GM23338 (cell line): ENCODE data around the gene RABGAP1L. TPM values are rescaled to one million over a fixed set of nuclear protein-coding genes. Genes with fewer than 3 reads are reported as not detected.

Experiments
- ATAC-seq: fragments of 200-7000 bp; cut with Tn5 transposase; 3 replicates; pipeline ENCODE4 v1.9.1; 2020
- DNase-seq: peaks from one replicate; pipeline ENCODE4 v3.0.0-alpha.2; 2015; ENCODE audit warnings: low spot score
- H2AFZ ChIP-seq: fragments of 200-600 bp; sonication (generic); 2 replicates; pipeline ENCODE4 v1.8.0; 2016; ENCODE audit warnings: antibody characterized with exemption, mild to moderate bottlenecking, moderate library complexity
- H3F3A ChIP-seq: fragments of 200-600 bp; sonication (generic); replicated peaks from 2 replicates; pipeline ENCODE4 v1.8.0; 2017; ENCODE audit warnings: antibody characterized with exemption, mixed run types, low read depth
- H3K27ac ChIP-seq: fragments of 200-600 bp; sonication (generic); 2 replicates; pipeline ENCODE4 v1.6.1; 2016; ENCODE audit warnings: low read depth
- H3K27me3 ChIP-seq: fragments of 200-600 bp; sonication (generic); 2 replicates; pipeline ENCODE4 v1.8.0; 2016; ENCODE audit warnings: mild to moderate bottlenecking, mixed run types, moderate library complexity; ENCODE audit not compliant: insufficient read depth
- H3K36me3 ChIP-seq: fragments of 200-600 bp; sonication (generic); 2 replicates; pipeline ENCODE4 v1.8.0; 2016; ENCODE audit warnings: mild to moderate bottlenecking; ENCODE audit not compliant: insufficient read depth
- H3K4me1 ChIP-seq: fragments of 200-600 bp; sonication (generic); 2 replicates; pipeline ENCODE4 v1.8.0; 2016; ENCODE audit warnings: mild to moderate bottlenecking, moderate library complexity; ENCODE audit not compliant: insufficient read depth
- H3K4me2 ChIP-seq: fragments of 200-600 bp; sonication (generic); 2 replicates; pipeline ENCODE4 v1.7.1; 2017; ENCODE audit warnings: mixed run types
- H3K4me3 ChIP-seq: fragments of 200-600 bp; sonication (generic); 2 replicates; pipeline ENCODE4 v1.6.1; 2016; ENCODE audit warnings: mixed run types
- H3K79me2 ChIP-seq: fragments of 200-600 bp; sonication (generic); replicated peaks from 2 replicates; pipeline ENCODE4 v1.8.0; 2017; ENCODE audit warnings: mild to moderate bottlenecking; ENCODE audit not compliant: insufficient read depth
- H3K9me2 ChIP-seq: fragments of 200-600 bp; sonication (generic); 2 replicates; pipeline ENCODE4 v1.8.0; 2017; ENCODE audit not compliant: insufficient read depth
- H4K20me1 ChIP-seq: fragments of 200-600 bp; sonication (generic); replicated peaks from 2 replicates; pipeline ENCODE4 v1.8.0; 2017; ENCODE audit warnings: mild to moderate bottlenecking; ENCODE audit not compliant: insufficient read depth
- H3K27ac Mint-ChIP-seq: 2 replicates; pipeline ENCODE4 v1.8.0; 2020; ENCODE audit warnings: inconsistent platforms, mild to moderate bottlenecking, moderate library complexity, mixed read lengths
- H3K27me3 Mint-ChIP-seq: 3 replicates; pipeline ENCODE4 v1.8.0; 2022; ENCODE audit warnings: low read depth, mild to moderate bottlenecking, moderate library complexity, mixed read lengths, inconsistent platforms; ENCODE audit not compliant: insufficient read depth, poor library complexity
- H3K36me3 Mint-ChIP-seq: 3 replicates; pipeline ENCODE4 v1.8.0; 2021; ENCODE audit warnings: low read depth, mild to moderate bottlenecking, inconsistent platforms, moderate library complexity, mixed read lengths
- H3K4me1 Mint-ChIP-seq: 3 replicates; pipeline ENCODE4 v1.8.0; 2020; ENCODE audit warnings: mild to moderate bottlenecking, inconsistent platforms, mixed read lengths
- H3K4me3 Mint-ChIP-seq: 3 replicates; pipeline ENCODE4 v1.8.0; 2021; ENCODE audit warnings: moderate library complexity, mild to moderate bottlenecking, inconsistent platforms, mixed read lengths
- H3K9me3 Mint-ChIP-seq: 3 replicates; pipeline ENCODE4 v1.8.0; 2020; ENCODE audit warnings: moderate library complexity, mild to moderate bottlenecking, inconsistent platforms, mixed read lengths
- CREB1 ChIP-seq: fragments of 250-450 bp; sonication (Bioruptor Pico); IDR thresholded peaks from 2 replicates; pipeline ENCODE4 v1.5.0; 2020; ENCODE audit warnings: low read depth, mild to moderate bottlenecking, moderate library complexity
- CTCF ChIP-seq, 2 experiments: fragments of 200-600 bp in 1 of 2; sonication (generic) in 1 of 2; conservative IDR thresholded peaks; 2 replicates each; pipeline versions ENCODE4 v1.5.1 to v1.6.1; 2016 to 2017; ENCODE audit warnings: antibody characterized with exemption in 2 of 2, low read depth in 2 of 2, mild to moderate bottlenecking in 2 of 2, moderate library complexity in 1 of 2
- ETS1 ChIP-seq: IDR thresholded peaks from 2 replicates; pipeline ENCODE4 v1.6.1; 2016; ENCODE audit warnings: antibody characterized with exemption
- EZH2 ChIP-seq: fragments of 200-600 bp; sonication (generic); IDR thresholded peaks from one replicate; pipeline ENCODE4 v1.8.0; 2017; ENCODE audit warnings: antibody characterized with exemption, mild to moderate bottlenecking, low read depth; ENCODE audit not compliant: unreplicated experiment
- EZH2phosphoT487 ChIP-seq: fragments of 200-600 bp; sonication (generic); IDR thresholded peaks from one replicate; pipeline ENCODE4 v1.8.1; 2018; ENCODE audit warnings: antibody characterized with exemption; ENCODE audit not compliant: unreplicated experiment
- JUNB ChIP-seq: IDR thresholded peaks from one replicate; pipeline ENCODE4 v1.6.1; 2016; ENCODE audit warnings: antibody characterized with exemption; ENCODE audit not compliant: unreplicated experiment
- NANOG ChIP-seq: IDR thresholded peaks from 2 replicates; pipeline ENCODE4 v1.6.1; 2016; ENCODE audit warnings: antibody characterized with exemption, borderline replicate concordance
- POLR2AphosphoS5 ChIP-seq: IDR thresholded peaks from 2 replicates; pipeline ENCODE4 v1.6.1; 2016; ENCODE audit warnings: antibody characterized with exemption, low read depth
- REST ChIP-seq: IDR thresholded peaks from one replicate; pipeline ENCODE4 v1.6.1; 2018; ENCODE audit warnings: antibody characterized with exemption; ENCODE audit not compliant: unreplicated experiment
- STAT1 ChIP-seq: IDR thresholded peaks from one replicate; pipeline ENCODE4 v1.6.1; 2016; ENCODE audit warnings: antibody characterized with exemption; ENCODE audit not compliant: unreplicated experiment
- ZNF114 ChIP-seq: fragments of 250-450 bp; sonication (Bioruptor Pico); IDR thresholded peaks from 2 replicates; pipeline ENCODE4 v1.5.0; 2020; ENCODE audit warnings: mild to moderate bottlenecking, moderate library complexity
- ZNF331 ChIP-seq: fragments of 250-450 bp; sonication (Bioruptor Pico); IDR thresholded peaks from 2 replicates; pipeline ENCODE4 v1.5.0; 2020; ENCODE audit warnings: low read depth, mild to moderate bottlenecking, moderate library complexity
- ZNF462 ChIP-seq: fragments of 250-450 bp; sonication (Bioruptor Pico); IDR thresholded peaks from 2 replicates; pipeline ENCODE4 v1.5.0; 2020; ENCODE audit warnings: mild to moderate bottlenecking, moderate library complexity
- polyA plus RNA-seq: library from polyadenylated mRNA; unstranded; fragments of >200 nt; fragmentation: Nextera tagmentation; extraction: Ambion mirVana; gene quantifications from 2 replicates; pipeline ENCODE4 v1.2.1, GENCODE V29; 2016
- total RNA-seq: library from RNA; depleted of rRNA; stranded (reverse); fragments of >200 nt; shearing (Covaris generic); gene quantifications from 2 replicates; pipeline ENCODE4 v1.2.3, GENCODE V29; 2014

RABGAP1L gene
- total and polyA plus RNA-seq, 2 experiments from 2014 or later = 83.2 to 136 TPM

- H3K36me3 Mint-ChIP-seq = no peaks in the 10 kb centered on the region; the same call in 2 of the 3 replicates
- Histone ChIP-seq H3K79me2 (peaks cover 94% of the 10 kb centered on the region), H3K4me1 (no peaks in the 10 kb centered on the region; the same call in 1 of the 2 replicates), H3K4me2 (no peak overlapping the region), H3K4me3 (no peak overlapping the region), H3K9me2 (no peaks in the 10 kb centered on the region), H3K27ac (no peak overlapping the region), H3F3A (no peaks in the 10 kb centered on the region), H4K20me1 (peaks cover 57% of the 10 kb centered on the region), H2AFZ (no peak overlapping the region), H3K27me3 (no peaks in the 10 kb centered on the region), H3K36me3 (no peaks in the 10 kb centered on the region)
- no peaks in the 10 kb centered on the region for H3K9me3 Mint-ChIP-seq
- H3K27ac Mint-ChIP-seq = no peak overlapping the region
- DNase-seq = no peak
- H3K4me3 Mint-ChIP-seq = no peak overlapping the region
- TF ChIP-seq ZNF114 (CRISPR knock-in tag) (no peak), STAT1 (no peak), EZH2 (no peak), ZNF462 (CRISPR knock-in tag) (no peak), CTCF (conservative IDR thresholded peaks at IDR 0.05; ENCODE audit: low read depth in 2 of 2) (no peak), POLR2AphosphoS5 (no peak), JUNB (no peak), REST (no peak), CREB1 (no peak), ETS1 (no peak), ZNF331 (CRISPR knock-in tag) (no peak), EZH2phosphoT487 (no peak), NANOG (no peak)
- no peaks in the 10 kb centered on the region for H3K27me3 Mint-ChIP-seq
- no peak for ATAC-seq
- H3K4me1 Mint-ChIP-seq = peaks cover 12% of the 10 kb centered on the region; the same call in 2 of the 3 replicates
Measured at GRCh38 chr1:174949645-174950044, 790.3 kb downstream of the RABGAP1L start.
